HepG2 (cell line): ENCODE results near the gene PCP4.

Source experiments
- CBX2 ChIP-seq, 2 experiments: fragments of 200-600 bp in 1 of 2; sonication (generic); formaldehyde crosslinking in 1 of 2; IDR thresholded peaks; 2 replicates each; pipeline versions ENCODE4 v1.7.0 to v1.8.1; 2018 to 2022; ENCODE audit warnings: low read depth in 2 of 2, low read length in 1 of 2, mild to moderate bottlenecking in 1 of 2, missing genetic modification reagents in 1 of 2
- SRY ChIP-seq: sonication (generic); formaldehyde crosslinking; IDR thresholded peaks from 2 replicates; pipeline ENCODE4 v1.8.0; 2022; ENCODE audit warnings: mild to moderate bottlenecking, missing genetic modification reagents

- TF ChIP-seq SRY (CRISPR knock-in tag): no peak
- TF ChIP-seq CBX2 (IDR thresholded peaks at IDR 0.05; ENCODE audit: low read depth, low read length): no peak
- no peak for TF ChIP-seq CBX2 (CRISPR knock-in tag; IDR thresholded peaks at IDR 0.05; ENCODE audit: low read depth)
Observed at GRCh38 chr21:39971956-39972355, 104.7 kb downstream of the PCP4 start.
